C4-2B (cell line): ENCODE measurements around the gene THRB.
"Not testable (repeated sequence)": the region's sequence is repeated elsewhere in the genome, so short reads cannot be mapped to it uniquely, and the experiment has no call there.

ENCODE experiments used
- H3K27ac ChIP-seq: fragments of 450-650 bp; 2 replicates; pipeline ENCODE4 v1.5.1; 2017
- CTCF ChIP-seq: fragments of 450-650 bp; conservative IDR thresholded peaks from 2 replicates; pipeline ENCODE4 v1.5.1; 2017; ENCODE audit warnings: mild to moderate bottlenecking
- ZFX ChIP-seq: fragments of 450-650 bp; IDR thresholded peaks from 2 replicates; pipeline ENCODE4 v1.6.1; 2017

The THRB gene

GRCh38 chr3:24417730-24418129 lies 76.9 kb downstream of the THRB start:
- no peak overlapping the region for H3K27ac ChIP-seq
- TF ChIP-seq ZFX (no peak), CTCF (no peak)

GRCh38 chr3:24416224-24416623 lies 78.4 kb downstream of the THRB start:
- TF ChIP-seq CTCF: no peak
- TF ChIP-seq ZFX: no peak
- H3K27ac ChIP-seq: no peak overlapping the region

GRCh38 chr3:24415824-24416223 lies 78.8 kb downstream of the THRB start:
- no peak for TF ChIP-seq ZFX
- no peak overlapping the region for H3K27ac ChIP-seq

- H3K27ac ChIP-seq: not testable (repeated sequence)
These were observed 81.0 kb downstream of the THRB start for GRCh38 chr3:24413662-24414061.

DNA sequence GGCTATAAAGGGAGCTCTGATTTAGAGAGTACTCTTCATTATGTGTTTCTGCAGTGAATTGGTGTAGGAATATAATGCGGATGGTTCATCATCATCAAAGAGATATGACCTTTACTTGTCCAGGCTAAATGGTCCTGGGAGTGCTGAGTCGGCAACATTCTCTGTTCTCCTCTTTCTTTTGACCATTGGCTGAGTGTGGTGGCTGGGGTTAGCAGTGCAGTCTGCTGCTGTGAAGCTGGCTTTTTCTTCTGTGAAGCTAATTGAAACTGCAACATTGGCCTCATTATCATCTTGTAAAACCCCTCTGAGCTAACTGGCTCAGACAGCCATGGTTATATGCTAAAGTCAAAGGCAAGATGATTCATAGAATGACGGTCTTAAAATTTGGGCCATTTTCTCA lies 83.8 kb downstream of the THRB start:
- no peak for TF ChIP-seq ZFX
- TF ChIP-seq CTCF: no peak
- no peak overlapping the region for H3K27ac ChIP-seq

- H3K27ac ChIP-seq: no peak overlapping the region
- TF ChIP-seq CTCF (no peak), ZFX (no peak)
These were observed 86.5 kb downstream of the THRB start for GRCh38 chr3:24407980-24408680.

GRCh38 chr3:24406900-24407299 lies 87.8 kb downstream of the THRB start:
- no peak overlapping the region for H3K27ac ChIP-seq
- TF ChIP-seq CTCF (no peak), ZFX (no peak)

DNA sequence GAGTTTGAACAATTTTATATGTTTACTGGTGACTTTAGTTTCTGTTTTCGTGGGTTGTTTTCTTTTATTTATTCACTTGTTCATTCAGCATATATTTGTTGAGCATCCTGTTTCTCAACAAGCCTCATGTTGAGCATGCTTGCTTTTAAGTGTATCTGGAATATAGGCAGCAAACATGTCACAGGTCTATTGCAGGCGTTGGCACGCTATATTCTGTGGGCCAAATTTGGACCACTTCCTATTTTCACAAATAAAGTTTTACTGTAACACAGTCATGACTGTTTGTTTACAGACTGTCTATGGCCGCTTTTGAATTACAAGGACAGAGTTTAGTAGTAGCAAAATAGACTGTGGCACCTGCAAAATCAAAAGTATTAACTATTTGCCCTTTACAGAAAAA lies 89.6 kb downstream of the THRB start:
- H3K27ac ChIP-seq: no peak overlapping the region
- TF ChIP-seq ZFX (no peak), CTCF (no peak)

DNA sequence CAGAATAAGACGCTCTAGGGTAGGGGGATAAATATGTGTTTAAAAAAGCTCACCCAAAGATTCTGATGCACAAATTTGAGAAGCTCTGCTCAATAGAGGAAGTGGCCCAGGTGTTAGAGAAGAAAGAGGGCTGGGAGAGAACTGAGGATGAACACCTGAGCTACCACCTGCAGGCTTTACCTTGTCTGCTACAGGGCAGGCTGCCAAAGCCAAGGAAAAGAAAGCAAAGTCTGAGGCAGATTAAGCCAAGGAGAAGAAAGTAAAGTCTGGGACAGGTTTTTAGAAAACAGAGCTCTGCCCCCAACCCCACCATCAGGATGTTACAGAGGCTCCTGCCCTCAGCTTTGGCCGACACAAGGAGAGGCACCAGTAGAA lies 92.9 kb downstream of the THRB start:
- TF ChIP-seq CTCF (no peak), ZFX (no peak)
- H3K27ac ChIP-seq: no peak overlapping the region
